T-helper 1 cell treated with Interleukin-12 subunit alpha and Interleukin-12 subunit beta and Interleukin-4 antibody, amounts not matched to agents 30 μg/mL and 1 μg/mL, for 36 hours (primary cell): ENCODE data around the gene NPHS2.
"Not testable (repeated sequence)": the region's sequence is repeated elsewhere in the genome, so short reads cannot be mapped to it uniquely, and the experiment has no call there.

Source experiments
- H3K27ac Mint-ChIP-seq: one replicate; pipeline ENCODE4 v1.8.0; 2021; ENCODE audit warnings: mild to moderate bottlenecking, mixed read lengths
- H3K27me3 Mint-ChIP-seq: one replicate; pipeline ENCODE4 v1.8.0; 2021; ENCODE audit warnings: low read depth, mixed read lengths
- H3K36me3 Mint-ChIP-seq: one replicate; pipeline ENCODE4 v1.8.0; 2021; ENCODE audit warnings: low read depth, mixed read lengths
- H3K4me1 Mint-ChIP-seq: one replicate; pipeline ENCODE4 v1.8.0; 2021; ENCODE audit warnings: low read depth, mixed read lengths
- H3K4me3 Mint-ChIP-seq: one replicate; pipeline ENCODE4 v1.8.0; 2021; ENCODE audit warnings: mild to moderate bottlenecking, moderate library complexity, mixed read lengths
- H3K9me3 Mint-ChIP-seq: one replicate; pipeline ENCODE4 v1.8.0; 2021; ENCODE audit warnings: mixed read lengths

Gene NPHS2

GRCh38 chr1:179576509-179576908 is 761 bp upstream of the NPHS2 start:
- H3K27me3 Mint-ChIP-seq: peaks cover 43% of the 10 kb centered on the region
- no peak overlapping the region for H3K4me3 Mint-ChIP-seq
- no peaks in the 10 kb centered on the region for H3K36me3 Mint-ChIP-seq
- H3K27ac Mint-ChIP-seq: no peak overlapping the region
- no peaks in the 10 kb centered on the region for H3K4me1 Mint-ChIP-seq
- no peaks in the 10 kb centered on the region for H3K9me3 Mint-ChIP-seq

DNA sequence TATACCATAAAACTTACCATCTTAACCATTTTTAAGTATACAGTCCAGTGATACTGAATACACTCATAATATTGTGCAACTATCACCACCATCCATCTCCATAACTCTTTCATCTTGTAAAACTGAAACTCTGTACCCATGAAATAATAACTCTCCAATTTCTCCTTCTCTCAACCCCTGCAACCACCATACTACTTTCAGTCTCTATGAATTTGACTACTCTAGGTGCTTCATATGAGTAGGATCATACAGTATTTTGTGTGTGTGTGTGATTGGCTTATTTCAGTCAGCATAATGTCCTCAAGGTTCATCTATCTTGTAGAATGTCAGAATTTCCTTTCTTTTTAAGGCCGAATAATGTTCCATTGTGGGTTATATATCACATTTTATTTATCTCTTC is 17.7 kb downstream of the NPHS2 start:
- Mint-ChIP-seq H3K27ac (no peak overlapping the region), H3K4me3 (no peak overlapping the region), H3K4me1 (no peaks in the 10 kb centered on the region), H3K9me3 (no peaks in the 10 kb centered on the region), H3K27me3 (peaks cover 2% of the 10 kb centered on the region), H3K36me3 (no peaks in the 10 kb centered on the region)

GRCh38 chr1:179554427-179554826 is 21.3 kb downstream of the NPHS2 start:
- H3K27ac Mint-ChIP-seq: no peak overlapping the region
- H3K4me3 Mint-ChIP-seq: no peak overlapping the region
- no peaks in the 10 kb centered on the region for H3K36me3 Mint-ChIP-seq
- H3K9me3 Mint-ChIP-seq: no peaks in the 10 kb centered on the region
- no peaks in the 10 kb centered on the region for H3K4me1 Mint-ChIP-seq
- no peaks in the 10 kb centered on the region for H3K27me3 Mint-ChIP-seq

GRCh38 chr1:179550746-179551682 is 24.7 kb downstream of the NPHS2 start:
- H3K27me3 Mint-ChIP-seq: no peaks in the 10 kb centered on the region
- H3K36me3 Mint-ChIP-seq: no peaks in the 10 kb centered on the region
- no peak overlapping the region for H3K4me3 Mint-ChIP-seq
- no peak overlapping the region for H3K27ac Mint-ChIP-seq
- H3K4me1 Mint-ChIP-seq: no peaks in the 10 kb centered on the region
- H3K9me3 Mint-ChIP-seq: no peaks in the 10 kb centered on the region

DNA sequence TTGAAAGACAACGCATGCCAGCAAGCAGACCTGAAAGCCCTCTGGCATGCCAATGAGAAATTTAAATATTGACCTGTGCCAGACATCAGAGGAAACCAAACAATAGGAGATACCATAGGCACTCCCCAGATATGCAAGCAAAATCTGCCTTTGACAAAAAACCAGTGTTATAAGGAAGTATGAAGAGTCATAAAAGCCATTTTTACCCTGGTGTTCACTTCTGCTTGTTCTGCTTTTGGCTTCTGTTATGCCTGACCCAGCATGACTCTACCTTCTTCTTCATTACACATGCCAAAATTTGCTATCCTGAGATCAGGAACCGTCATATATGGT is 26.4 kb downstream of the NPHS2 start:
- Mint-ChIP-seq H3K4me1 (no peaks in the 10 kb centered on the region), H3K27me3 (no peaks in the 10 kb centered on the region), H3K9me3 (no peaks in the 10 kb centered on the region), H3K27ac (no peak overlapping the region), H3K36me3 (no peaks in the 10 kb centered on the region), H3K4me3 (no peak overlapping the region)

DNA sequence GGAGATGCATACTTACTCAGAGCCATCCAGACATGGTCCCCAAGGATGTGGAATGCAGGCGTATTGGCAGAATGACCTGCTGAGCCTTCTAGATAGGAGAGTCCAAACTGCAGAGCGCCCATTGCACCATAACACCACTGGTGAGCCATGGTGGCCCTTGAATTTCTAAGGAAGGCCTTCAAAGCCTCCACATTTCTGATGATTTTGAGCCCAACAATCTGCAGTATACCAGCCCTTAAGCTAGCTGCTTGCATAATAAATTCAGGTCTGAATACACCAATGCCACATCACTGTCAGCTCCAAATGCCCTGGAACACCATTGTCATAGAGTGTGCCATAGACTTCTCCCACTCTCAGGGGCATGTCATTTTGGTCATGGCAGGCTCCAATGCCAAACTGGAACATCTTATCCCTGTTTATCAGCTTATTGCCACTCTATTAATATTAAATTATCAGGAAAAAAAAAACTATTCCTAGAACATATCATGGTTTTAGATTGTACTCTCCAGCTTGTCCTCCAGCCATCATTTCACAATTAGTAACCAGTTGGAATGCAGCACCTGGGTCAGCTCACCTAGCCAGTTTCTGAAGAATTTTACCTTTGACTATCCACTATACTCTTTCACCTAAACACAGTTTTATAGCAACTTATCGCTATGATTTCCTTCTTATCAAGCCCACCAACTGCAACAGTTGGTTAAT is 26.9 kb downstream of the NPHS2 start:
- Mint-ChIP-seq H3K27me3 (no peaks in the 10 kb centered on the region), H3K4me3 (no peak overlapping the region), H3K9me3 (no peaks in the 10 kb centered on the region), H3K27ac (no peak overlapping the region), H3K36me3 (no peaks in the 10 kb centered on the region), H3K4me1 (no peaks in the 10 kb centered on the region)

GRCh38 chr1:179547021-179547535 is 28.7 kb downstream of the NPHS2 start:
- no peaks in the 10 kb centered on the region for H3K36me3 Mint-ChIP-seq

GRCh38 chr1:179545321-179545720 is 30.4 kb downstream of the NPHS2 start:
- Mint-ChIP-seq H3K27ac (no peak overlapping the region), H3K4me3 (no peak overlapping the region), H3K4me1 (no peaks in the 10 kb centered on the region), H3K9me3 (no peaks in the 10 kb centered on the region), H3K36me3 (no peaks in the 10 kb centered on the region), H3K27me3 (no peaks in the 10 kb centered on the region)

More at GRCh38 chr1:179547021-179547535, 28.7 kb downstream of the NPHS2 start:
- H3K4me1 Mint-ChIP-seq: no peaks in the 10 kb centered on the region
- no peak overlapping the region for H3K27ac Mint-ChIP-seq
- H3K4me3 Mint-ChIP-seq: no peak overlapping the region
- H3K27me3 Mint-ChIP-seq: no peaks in the 10 kb centered on the region
- no peaks in the 10 kb centered on the region for H3K9me3 Mint-ChIP-seq

GRCh38 chr1:179541774-179542173 is 34.0 kb downstream of the NPHS2 start:
- H3K36me3 Mint-ChIP-seq: no peaks in the 10 kb centered on the region
- no peaks in the 10 kb centered on the region for H3K4me1 Mint-ChIP-seq
- H3K27ac Mint-ChIP-seq: no peak overlapping the region
- no peak overlapping the region for H3K4me3 Mint-ChIP-seq
- H3K9me3 Mint-ChIP-seq: peaks cover 4% of the 10 kb centered on the region
- H3K27me3 Mint-ChIP-seq: no peaks in the 10 kb centered on the region

- H3K4me1 Mint-ChIP-seq: no peaks in the 10 kb centered on the region
- no peaks in the 10 kb centered on the region for H3K36me3 Mint-ChIP-seq
- peaks cover 4% of the 10 kb centered on the region for H3K9me3 Mint-ChIP-seq
- H3K27me3 Mint-ChIP-seq: no peaks in the 10 kb centered on the region
- no peak overlapping the region for H3K4me3 Mint-ChIP-seq
- H3K27ac Mint-ChIP-seq: no peak overlapping the region
These were observed 45.4 kb downstream of the NPHS2 start for GRCh38 chr1:179530352-179530751.

DNA sequence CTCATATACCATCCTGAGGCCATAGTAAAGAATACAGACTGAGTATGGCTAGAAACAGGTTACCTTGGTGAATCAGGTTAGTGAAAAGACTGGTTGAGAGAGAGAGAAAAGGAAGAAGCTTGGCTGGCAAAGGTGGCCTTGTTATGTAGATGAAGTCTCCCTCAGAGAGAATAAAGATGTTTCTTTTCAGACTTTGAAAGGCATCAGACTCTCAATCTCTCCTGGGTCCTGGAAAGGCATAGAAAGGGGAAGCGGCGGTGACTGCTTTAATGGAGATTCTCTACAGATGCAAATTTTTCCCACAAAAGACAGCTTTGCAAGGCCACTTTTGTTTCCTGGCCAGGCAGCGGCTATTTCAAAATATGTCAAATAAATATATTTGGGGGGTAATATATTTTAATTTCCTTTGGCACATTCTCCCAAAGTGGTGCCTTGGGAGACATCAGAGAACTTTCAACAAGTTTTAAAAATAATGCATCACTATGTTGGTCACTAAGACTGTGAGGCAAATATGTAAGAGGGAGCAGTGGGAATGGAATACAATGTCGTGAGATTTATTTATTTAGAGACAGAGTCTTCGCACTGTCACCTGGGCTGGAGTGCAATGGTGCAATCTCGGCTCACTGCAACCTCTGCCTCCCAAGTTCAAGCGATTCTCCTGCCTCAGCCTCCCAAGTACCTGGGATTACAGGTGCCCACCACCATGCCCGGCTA is 46.1 kb downstream of the NPHS2 start:
- Mint-ChIP-seq H3K36me3 (no peaks in the 10 kb centered on the region), H3K4me1 (no peaks in the 10 kb centered on the region), H3K4me3 (no peak overlapping the region), H3K9me3 (peaks cover 2% of the 10 kb centered on the region), H3K27ac (no peak overlapping the region), H3K27me3 (no peaks in the 10 kb centered on the region)

DNA sequence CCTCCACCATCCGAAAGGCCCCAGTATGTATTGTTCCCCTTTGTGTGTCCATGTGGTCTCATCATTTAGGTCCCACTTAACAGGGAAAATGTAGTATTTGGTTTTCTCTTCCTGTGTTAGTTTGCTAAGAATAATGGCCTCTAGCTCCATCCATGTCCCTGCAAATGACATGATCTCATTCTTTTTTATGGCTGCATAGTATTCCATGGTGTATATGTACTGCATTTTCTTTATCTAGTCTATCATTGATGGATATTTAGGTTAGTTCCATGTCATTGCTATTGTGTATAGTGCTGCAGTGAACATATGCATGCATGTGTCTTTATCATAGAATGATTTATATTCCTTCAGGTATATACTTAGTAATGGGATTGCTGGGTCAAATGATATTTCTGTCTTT is 57.2 kb downstream of the NPHS2 start:
- H3K27ac Mint-ChIP-seq, H3K4me3 Mint-ChIP-seq, H3K4me1 Mint-ChIP-seq, H3K36me3 Mint-ChIP-seq, H3K27me3 Mint-ChIP-seq, H3K9me3 Mint-ChIP-seq: not testable (repeated sequence)

DNA sequence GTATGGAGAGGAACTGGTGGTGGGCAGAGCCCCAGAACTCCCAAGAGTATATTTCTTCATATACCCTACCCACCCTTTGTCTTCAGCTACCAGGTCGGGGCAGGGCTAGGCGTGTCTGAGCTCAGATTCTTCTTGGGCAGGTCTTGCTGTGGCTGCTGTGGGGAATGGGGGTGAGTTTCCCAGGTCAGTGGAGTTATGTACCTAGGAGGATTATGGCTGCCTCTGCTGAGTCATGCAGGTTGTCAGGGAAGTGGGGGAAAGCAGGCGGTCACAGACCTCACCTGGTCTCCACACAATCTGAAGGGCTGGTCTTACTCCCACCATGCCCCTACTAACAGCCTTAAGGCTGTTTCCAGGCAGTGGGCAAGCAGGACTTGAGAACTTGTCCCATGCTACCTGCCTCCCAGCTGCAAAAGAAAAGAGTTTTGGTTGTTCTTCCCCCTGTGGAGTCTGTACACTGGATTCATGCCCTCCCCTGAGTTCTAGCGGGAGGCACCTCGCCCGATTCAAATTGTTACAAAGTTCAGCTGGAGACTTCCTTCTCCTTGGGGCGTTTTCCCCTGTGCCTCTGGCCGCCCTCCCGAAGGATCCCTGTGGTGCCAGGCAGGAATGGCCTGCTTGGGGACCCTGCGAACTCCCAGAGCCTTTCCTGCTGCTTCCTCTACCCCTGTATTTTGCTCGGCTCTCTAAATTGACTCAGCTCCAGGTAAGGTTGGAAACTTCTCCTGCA is 58.6 kb downstream of the NPHS2 start:
- Mint-ChIP-seq H3K4me1 (no peaks in the 10 kb centered on the region), H3K9me3 (no peaks in the 10 kb centered on the region), H3K27ac (no peak overlapping the region), H3K27me3 (no peaks in the 10 kb centered on the region), H3K4me3 (no peak overlapping the region), H3K36me3 (no peaks in the 10 kb centered on the region)

DNA sequence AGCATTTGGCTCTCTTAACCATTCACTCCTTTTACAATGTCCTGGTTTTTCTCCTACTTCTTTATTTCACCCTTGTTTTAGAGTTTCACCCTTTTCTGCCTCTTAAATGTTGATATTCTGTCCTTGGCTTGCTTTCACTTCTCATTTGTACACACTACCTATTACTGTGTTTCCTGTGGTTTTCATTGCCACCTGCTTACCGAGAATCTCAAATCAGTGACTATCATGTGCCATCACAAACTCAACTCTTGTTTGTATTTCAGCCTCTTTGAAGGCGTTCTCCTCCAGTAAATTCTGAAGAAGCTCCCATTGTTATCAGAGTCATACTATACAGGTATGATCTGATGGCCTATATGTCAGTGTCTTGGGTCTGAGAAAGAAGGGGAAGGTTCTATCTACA is 65.7 kb downstream of the NPHS2 start:
- H3K27me3 Mint-ChIP-seq: no peaks in the 10 kb centered on the region
- H3K36me3 Mint-ChIP-seq: no peaks in the 10 kb centered on the region
- H3K27ac Mint-ChIP-seq: no peak overlapping the region
- no peak overlapping the region for H3K4me3 Mint-ChIP-seq
- H3K4me1 Mint-ChIP-seq: no peaks in the 10 kb centered on the region
- no peaks in the 10 kb centered on the region for H3K9me3 Mint-ChIP-seq
